CD4-positive, alpha-beta T cell treated with Interleukin-21 for 1 hour (primary cell): Measurements from ENCODE around the gene NCCRP1.
"Not testable (repeated sequence)": the region's sequence is repeated elsewhere in the genome, so short reads cannot be mapped to it uniquely, and the experiment has no call there.

Experiments
- DNase-seq: peaks from one replicate; pipeline ENCODE4 v3.0.0-alpha.2; 2020

Gene NCCRP1

GRCh38 chr19:39211731-39212374 lies 15.1 kb downstream of the NCCRP1 start:
- DNase-seq = no peak

GRCh38 chr19:39212375-39212742 lies 15.6 kb downstream of the NCCRP1 start:
- DNase-seq = peak; percentile 69

DNA sequence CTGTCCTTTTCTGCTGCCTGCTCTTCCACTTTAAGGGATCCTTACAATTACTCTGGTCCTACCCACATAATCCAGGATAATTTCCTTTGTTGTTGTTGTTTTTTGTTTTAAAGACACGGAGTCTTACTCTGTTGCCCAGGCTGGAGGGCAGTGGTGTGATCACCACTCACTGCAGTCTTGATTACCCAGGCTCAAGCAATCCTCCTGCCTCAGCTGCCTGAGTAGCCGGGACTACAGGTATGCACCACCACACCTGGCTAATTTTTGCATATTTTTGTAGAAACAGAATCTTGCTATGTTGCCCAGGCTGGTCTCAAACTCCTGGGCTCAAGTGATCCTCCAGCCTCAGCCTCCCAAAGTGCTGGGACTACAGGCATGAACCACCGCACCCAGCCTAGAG lies 18.6 kb downstream of the NCCRP1 start:
- not testable (repeated sequence) for DNase-seq

DNA sequence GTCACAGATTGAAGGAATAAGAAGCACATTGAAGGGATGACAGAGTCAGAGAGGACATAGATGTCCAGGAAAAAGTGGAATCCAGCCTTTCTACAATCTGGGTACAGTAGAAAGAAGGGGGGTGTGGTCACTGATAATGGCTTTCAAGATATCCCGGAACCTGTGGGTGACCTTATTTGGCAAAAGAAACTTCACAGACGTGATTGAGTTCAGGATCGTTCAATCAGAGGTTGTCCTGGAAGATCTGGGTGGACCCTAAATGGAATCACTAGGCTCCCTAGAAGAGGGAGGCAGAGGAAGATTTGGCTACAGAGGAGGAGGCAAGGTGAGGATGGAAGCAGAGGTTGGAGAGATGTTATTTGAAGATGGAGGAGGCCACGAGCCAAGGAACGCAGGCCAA lies 20.3 kb downstream of the NCCRP1 start:
- no peak for DNase-seq

GRCh38 chr19:39218230-39219007 lies 21.7 kb downstream of the NCCRP1 start:
- no peak for DNase-seq

GRCh38 chr19:39219108-39219507 lies 22.3 kb downstream of the NCCRP1 start:
- peak; percentile 19 for DNase-seq

DNA sequence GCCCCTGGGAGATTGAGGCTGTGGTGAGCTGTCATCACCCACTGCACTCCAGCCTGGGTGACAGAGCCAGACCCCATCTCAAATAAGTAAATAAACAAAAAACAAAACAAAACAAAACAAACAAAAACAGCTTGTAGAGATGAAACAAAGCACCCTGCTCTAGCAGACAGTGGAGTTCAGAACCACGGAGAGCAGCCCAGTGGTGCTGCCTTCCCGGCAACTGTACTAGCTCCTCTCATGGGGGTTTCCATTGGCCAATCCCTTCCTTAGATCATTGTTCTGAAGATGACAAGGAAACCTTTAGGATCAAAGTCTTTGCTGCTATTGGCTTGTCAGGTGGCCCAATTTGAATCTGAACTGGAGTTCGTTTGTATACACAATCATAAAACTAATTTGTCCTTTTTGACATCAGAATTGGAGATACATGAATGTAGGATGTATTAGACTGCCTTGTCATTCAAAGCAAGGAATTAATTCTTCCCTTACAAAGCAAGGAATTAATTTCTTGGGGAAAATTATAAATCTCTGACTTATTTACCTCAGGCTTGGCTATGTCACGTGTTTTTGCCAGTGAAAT lies 27.0 kb downstream of the NCCRP1 start:
- DNase-seq = no peak

DNA sequence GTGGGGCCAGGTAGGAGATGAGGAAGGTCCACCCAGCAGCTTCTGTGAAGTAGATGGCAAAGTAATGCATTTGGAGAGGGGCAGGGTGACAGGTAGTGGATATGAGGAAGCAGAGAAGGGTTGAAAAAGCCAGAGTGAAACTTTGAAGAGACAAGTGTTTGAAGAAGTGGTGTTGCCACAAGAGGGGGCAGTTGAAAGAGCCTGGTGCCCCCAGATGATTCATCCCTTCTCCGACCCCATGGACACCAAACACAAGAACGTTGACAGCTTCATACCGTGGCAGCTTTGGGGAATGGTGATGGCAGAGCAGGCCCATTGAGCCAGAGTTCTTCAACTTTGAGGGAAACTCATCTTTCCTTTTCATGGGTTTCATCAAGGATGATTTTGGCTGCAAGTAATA lies 28.1 kb downstream of the NCCRP1 start:
- DNase-seq = no peak

- DNase-seq = no peak
These were observed 33.5 kb downstream of the NCCRP1 start for GRCh38 chr19:39230096-39230764.

DNA sequence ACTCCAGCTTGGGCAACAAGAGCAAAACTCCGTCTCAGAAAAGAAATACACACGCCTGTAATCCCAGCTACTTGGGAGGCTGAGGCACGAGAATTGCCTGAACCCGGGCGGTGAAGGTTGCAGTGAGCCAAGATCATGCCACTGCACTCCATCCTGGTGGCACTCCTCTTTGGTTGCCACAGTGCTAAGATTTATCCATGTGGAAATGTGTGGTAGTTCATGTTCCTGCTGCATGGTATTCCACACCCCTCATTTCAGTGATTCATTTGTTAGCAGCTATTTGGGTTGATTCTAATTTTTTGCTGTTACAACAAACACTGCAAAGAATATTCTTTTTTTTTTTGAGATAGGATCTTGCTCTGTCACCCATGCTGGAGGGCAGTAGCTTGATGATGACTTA lies 35.9 kb downstream of the NCCRP1 start:
- DNase-seq = no peak

GRCh38 chr19:39236527-39236926 lies 39.8 kb downstream of the NCCRP1 start:
- peak; percentile 35 for DNase-seq

GRCh38 chr19:39237200-39238184 lies 40.7 kb downstream of the NCCRP1 start:
- peak; percentile 47 for DNase-seq

GRCh38 chr19:39238209-39238608 lies 41.4 kb downstream of the NCCRP1 start:
- DNase-seq = no peak

GRCh38 chr19:39238944-39239343 lies 42.2 kb downstream of the NCCRP1 start:
- DNase-seq = no peak

- no peak for DNase-seq
These were observed 43.7 kb downstream of the NCCRP1 start for GRCh38 chr19:39240421-39240820.

DNA sequence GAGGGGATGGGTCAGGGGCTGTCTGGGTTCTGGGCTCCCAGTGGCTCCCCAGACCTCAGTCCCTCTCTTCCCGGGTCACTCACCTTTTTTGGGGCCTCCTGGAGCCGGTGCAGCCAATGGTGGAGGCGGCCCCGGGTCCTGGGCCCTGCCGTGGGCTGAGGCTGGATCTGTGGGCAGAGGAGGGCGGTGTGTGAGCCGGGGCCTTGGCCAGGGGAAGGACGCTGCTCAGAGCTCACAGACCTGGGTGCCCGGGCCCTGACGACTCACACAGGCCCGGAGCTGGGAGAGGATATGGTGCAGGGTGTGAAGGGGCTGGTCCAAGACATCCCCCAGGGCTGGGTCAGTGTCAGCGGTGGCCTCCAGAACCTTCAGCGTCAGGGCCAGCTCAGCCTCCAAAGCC lies 47.0 kb downstream of the NCCRP1 start:
- DNase-seq = not testable (repeated sequence)

DNA sequence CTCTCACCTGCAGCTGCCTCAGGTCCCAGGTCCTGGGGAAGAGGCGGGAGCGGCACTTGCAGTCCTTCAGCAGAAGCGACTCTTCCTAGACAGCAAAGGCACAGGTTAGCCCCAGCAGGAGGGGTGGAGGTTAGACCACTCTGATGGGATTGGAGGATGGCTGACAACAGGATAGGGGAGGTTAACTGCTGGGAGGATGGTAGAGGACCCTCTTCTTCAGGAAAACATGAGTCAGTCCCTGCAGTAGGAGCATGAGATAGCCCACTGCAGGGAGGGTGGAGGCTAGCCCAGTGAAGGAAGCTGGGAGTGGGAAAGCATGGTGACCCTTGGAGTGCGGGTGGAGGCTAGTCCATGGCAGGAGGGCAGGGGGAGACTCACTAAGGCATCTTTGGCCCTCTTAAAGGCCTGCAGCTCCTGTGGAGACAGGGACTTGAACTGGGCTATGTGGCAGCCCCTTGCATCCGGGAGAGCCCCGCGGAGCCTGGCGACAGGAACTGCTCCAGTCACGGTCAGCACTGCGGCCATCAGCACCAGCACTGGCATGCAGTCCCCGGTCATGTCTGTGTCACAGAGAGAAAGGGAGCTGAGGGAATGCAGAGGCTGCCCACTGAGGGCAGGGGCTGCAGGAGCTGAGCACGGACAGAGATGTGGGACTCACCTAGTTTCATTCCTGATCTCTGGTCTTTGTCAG lies 47.8 kb downstream of the NCCRP1 start, which contains the start of gene IFNL3:
Gene IFNL3, minus strand, starts transcription at position 597 of the 691 bp plus-strand sequence. Its CDS starts 39 bp downstream, at position 558.
- DNase-seq = not testable (repeated sequence)

- not testable (repeated sequence) for DNase-seq
These were observed 48.4 kb downstream of the NCCRP1 start for GRCh38 chr19:39245166-39245565.

GRCh38 chr19:39246951-39247669 lies 50.3 kb downstream of the NCCRP1 start:
- peak; percentile 60 for DNase-seq

- DNase-seq = no peak
These were observed 51.2 kb downstream of the NCCRP1 start for GRCh38 chr19:39247701-39248664.
